HepG2 (cell line): ENCODE measurements around the gene UBQLN2.

Experiments used
- ZBTB21 ChIP-seq: sonication (generic); formaldehyde crosslinking; IDR thresholded peaks from 2 replicates; pipeline ENCODE4 v1.4.0; 2020; ENCODE audit warnings: missing genetic modification reagents
- ZFP36L1 ChIP-seq: sonication (generic); formaldehyde crosslinking; IDR thresholded peaks from 2 replicates; pipeline ENCODE4 v1.8.0; 2022; ENCODE audit warnings: mild to moderate bottlenecking, missing genetic modification reagents, moderate library complexity
- ZSCAN25 ChIP-seq: sonication (generic); formaldehyde crosslinking; IDR thresholded peaks from 2 replicates; pipeline ENCODE4 v1.8.0; 2022; ENCODE audit warnings: mild to moderate bottlenecking, missing genetic modification reagents
- TF ChIP-seq, protein P1 (sequence below): sonication (generic); formaldehyde crosslinking; conservative IDR thresholded peaks from 2 replicates; pipeline ENCODE4 v1.4.0; 2020; ENCODE audit warnings: missing genetic modification reagents
- TF ChIP-seq, protein P2 (sequence below), 2 experiments: IDR thresholded peaks; 2 replicates each; pipeline ENCODE4 v1.6.1; 2011 to 2012; ENCODE audit warnings: low read length in 2 of 2, borderline replicate concordance in 1 of 2, low read depth in 1 of 2, mild to moderate bottlenecking in 1 of 2, moderate library complexity in 1 of 2

DNA sequence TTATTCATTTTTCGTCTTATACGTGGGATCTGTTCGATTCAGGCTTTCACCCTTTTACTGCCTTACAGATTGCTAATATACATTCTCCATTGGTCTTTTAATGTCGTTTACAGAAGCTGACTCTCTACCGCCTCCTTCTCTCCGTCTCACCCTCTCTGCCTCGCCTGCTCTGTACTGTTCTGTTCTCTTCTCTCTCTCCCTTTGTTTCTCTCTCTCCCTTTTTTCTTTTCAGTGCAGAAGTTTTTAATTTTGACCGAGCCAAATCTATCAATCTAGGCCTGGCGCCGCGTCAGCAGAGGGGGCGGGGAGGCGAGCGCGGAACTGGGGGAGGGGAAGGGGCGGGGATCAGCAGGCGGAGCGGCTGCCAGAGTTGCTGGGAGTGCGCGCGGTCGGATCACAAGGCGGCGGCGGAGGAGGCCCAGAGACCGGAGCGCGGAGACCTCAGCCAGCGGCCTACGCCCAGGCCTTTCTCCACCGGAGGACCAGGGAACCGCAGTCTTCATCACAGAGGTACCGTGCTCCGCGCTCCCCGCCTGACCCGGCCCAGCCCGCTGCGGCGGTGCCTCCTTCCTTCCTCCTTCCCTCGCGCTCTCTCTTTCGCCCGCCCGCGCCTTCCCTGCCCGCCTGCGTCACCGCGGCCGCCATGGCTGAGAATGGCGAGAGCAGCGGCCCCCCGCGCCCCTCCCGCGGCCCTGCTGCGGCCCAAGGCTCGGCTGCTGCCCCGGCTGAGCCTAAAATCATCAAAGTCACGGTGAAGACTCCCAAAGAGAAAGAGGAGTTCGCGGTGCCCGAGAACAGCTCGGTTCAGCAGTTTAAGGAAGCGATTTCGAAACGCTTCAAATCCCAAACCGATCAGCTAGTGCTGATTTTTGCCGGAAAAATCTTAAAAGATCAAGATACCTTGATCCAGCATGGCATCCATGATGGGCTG lies at the start of gene UBQLN2:
- TF ChIP-seq, protein P1, sequence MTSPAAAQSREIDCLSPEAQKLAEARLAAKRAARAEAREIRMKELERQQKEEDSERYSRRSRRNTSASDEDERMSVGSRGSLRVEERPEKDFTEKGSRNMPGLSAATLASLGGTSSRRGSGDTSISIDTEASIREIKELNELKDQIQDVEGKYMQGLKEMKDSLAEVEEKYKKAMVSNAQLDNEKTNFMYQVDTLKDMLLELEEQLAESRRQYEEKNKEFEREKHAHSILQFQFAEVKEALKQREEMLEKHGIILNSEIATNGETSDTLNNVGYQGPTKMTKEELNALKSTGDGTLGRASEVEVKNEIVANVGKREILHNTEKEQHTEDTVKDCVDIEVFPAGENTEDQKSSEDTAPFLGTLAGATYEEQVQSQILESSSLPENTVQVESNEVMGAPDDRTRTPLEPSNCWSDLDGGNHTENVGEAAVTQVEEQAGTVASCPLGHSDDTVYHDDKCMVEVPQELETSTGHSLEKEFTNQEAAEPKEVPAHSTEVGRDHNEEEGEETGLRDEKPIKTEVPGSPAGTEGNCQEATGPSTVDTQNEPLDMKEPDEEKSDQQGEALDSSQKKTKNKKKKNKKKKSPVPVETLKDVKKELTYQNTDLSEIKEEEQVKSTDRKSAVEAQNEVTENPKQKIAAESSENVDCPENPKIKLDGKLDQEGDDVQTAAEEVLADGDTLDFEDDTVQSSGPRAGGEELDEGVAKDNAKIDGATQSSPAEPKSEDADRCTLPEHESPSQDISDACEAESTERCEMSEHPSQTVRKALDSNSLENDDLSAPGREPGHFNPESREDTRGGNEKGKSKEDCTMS (CRISPR knock-in tag), result no peak
- TF ChIP-seq, protein P2, sequence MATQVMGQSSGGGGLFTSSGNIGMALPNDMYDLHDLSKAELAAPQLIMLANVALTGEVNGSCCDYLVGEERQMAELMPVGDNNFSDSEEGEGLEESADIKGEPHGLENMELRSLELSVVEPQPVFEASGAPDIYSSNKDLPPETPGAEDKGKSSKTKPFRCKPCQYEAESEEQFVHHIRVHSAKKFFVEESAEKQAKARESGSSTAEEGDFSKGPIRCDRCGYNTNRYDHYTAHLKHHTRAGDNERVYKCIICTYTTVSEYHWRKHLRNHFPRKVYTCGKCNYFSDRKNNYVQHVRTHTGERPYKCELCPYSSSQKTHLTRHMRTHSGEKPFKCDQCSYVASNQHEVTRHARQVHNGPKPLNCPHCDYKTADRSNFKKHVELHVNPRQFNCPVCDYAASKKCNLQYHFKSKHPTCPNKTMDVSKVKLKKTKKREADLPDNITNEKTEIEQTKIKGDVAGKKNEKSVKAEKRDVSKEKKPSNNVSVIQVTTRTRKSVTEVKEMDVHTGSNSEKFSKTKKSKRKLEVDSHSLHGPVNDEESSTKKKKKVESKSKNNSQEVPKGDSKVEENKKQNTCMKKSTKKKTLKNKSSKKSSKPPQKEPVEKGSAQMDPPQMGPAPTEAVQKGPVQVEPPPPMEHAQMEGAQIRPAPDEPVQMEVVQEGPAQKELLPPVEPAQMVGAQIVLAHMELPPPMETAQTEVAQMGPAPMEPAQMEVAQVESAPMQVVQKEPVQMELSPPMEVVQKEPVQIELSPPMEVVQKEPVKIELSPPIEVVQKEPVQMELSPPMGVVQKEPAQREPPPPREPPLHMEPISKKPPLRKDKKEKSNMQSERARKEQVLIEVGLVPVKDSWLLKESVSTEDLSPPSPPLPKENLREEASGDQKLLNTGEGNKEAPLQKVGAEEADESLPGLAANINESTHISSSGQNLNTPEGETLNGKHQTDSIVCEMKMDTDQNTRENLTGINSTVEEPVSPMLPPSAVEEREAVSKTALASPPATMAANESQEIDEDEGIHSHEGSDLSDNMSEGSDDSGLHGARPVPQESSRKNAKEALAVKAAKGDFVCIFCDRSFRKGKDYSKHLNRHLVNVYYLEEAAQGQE (IDR thresholded peaks at IDR 0.05; ENCODE audit: borderline replicate concordance in 1 of 2, low read depth in 1 of 2, low read length in 2 of 2), result no peak
- TF ChIP-seq ZSCAN25, result peak; percentile 87
- no peak for TF ChIP-seq ZBTB21 (CRISPR knock-in tag)
- TF ChIP-seq ZFP36L1 (CRISPR knock-in tag), result no peak
